ENCODE results near the gene B9D2. TPM values are rescaled to one million over a fixed set of nuclear protein-coding genes. Genes with fewer than 3 reads are reported as not detected.

B9D2 gene
- total RNA-seq, 1 experiment from 2014 or later, result 7.3 TPM

GRCh38 chr19:41359741-41360140 lies 4.2 kb downstream of the B9D2 start:
- no peak overlapping the region for H3K4me3 ChIP-seq (replicated peaks in 1 of 2; ENCODE audit: low read depth in 1 of 2, low read length in 2 of 2)
- BruUV-seq (replicated peaks), result no TSS peak
- H3K9ac ChIP-seq (ENCODE audit: low read length), result no peak overlapping the region
- H3K27me3 ChIP-seq (ENCODE audit: insufficient read depth, low read length), result no peaks in the 10 kb centered on the region
- no peaks in the 10 kb centered on the region for H3K9me2 ChIP-seq (ENCODE audit: insufficient read depth)
- no peak overlapping the region for H3K27ac ChIP-seq (ENCODE audit: low read depth, low read length)
- no peak for TF ChIP-seq REST (IDR thresholded peaks at IDR 0.05; ENCODE audit: low read depth)
- H3K4me1 ChIP-seq (ENCODE audit: control insufficient read depth in 1 of 2, insufficient read depth in 2 of 2, low read length in 2 of 2), result peaks cover 4 to 12% of the 10 kb centered on the region in 2 experiments; a peak in 2 of 4 replicates
- ATAC-seq, result no peak
- RAD21 ChIA-PET (ENCODE audit: low non-redundant PET in 1 of 2, low total read pairs in 2 of 2, uncharacterized antibody in 2 of 2, unreplicated experiment in 2 of 2), result no interaction called here
- no peak for DNase-seq (ENCODE audit: low read depth, low spot score)
- no peak overlapping the region for H3K4me2 ChIP-seq (ENCODE audit: low read length)
- POLR2A ChIA-PET, result no interaction called here
- H3K36me3 ChIP-seq (ENCODE audit: control insufficient read depth in 1 of 2, insufficient read depth in 2 of 2, low read length in 2 of 2), result no peaks in the 10 kb centered on the region
- H4K20me1 ChIP-seq (ENCODE audit: insufficient read depth), result no peaks in the 10 kb centered on the region
- CTCF ChIA-PET, result no interaction called here
- H3K9me3 ChIP-seq (ENCODE audit: control insufficient read depth in 1 of 2, insufficient read depth in 1 of 2, low read depth in 1 of 2, low read length in 2 of 2), result no peaks in the 10 kb centered on the region
- intact Hi-C loops (cut with micrococcal nuclease), result no loop called here
- H3K79me2 ChIP-seq (ENCODE audit: insufficient read depth, low read length), result peaks cover 6% of the 10 kb centered on the region; the same call in 1 of the 2 replicates
- H2AFZ ChIP-seq (ENCODE audit: low read depth, low read length, poor library complexity, severe bottlenecking), result no peak overlapping the region

- no TSS peak for BruUV-seq (replicated peaks)
- RAD21 ChIA-PET (ENCODE audit: low non-redundant PET in 1 of 2, low total read pairs in 2 of 2, uncharacterized antibody in 2 of 2, unreplicated experiment in 2 of 2), result no interaction called here
- H3K9me2 ChIP-seq (ENCODE audit: insufficient read depth), result no peaks in the 10 kb centered on the region
- intact Hi-C loops (cut with micrococcal nuclease), result no loop called here
- H3K27ac ChIP-seq (ENCODE audit: low read depth, low read length), result no peak overlapping the region
- no peak for DNase-seq (ENCODE audit: low read depth, low spot score)
- no peaks in the 10 kb centered on the region for H3K9me3 ChIP-seq (ENCODE audit: control insufficient read depth in 1 of 2, insufficient read depth in 1 of 2, low read depth in 1 of 2, low read length in 2 of 2)
- no peak overlapping the region for H3K4me3 ChIP-seq (replicated peaks in 1 of 2; ENCODE audit: low read depth in 1 of 2, low read length in 2 of 2)
- no peak for ATAC-seq
- H4K20me1 ChIP-seq (ENCODE audit: insufficient read depth), result no peaks in the 10 kb centered on the region
- H3K27me3 ChIP-seq (ENCODE audit: insufficient read depth, low read length), result no peaks in the 10 kb centered on the region
- peaks cover 4 to 11% of the 10 kb centered on the region in 2 experiments; a peak in 3 of 4 replicates for H3K4me1 ChIP-seq (ENCODE audit: control insufficient read depth in 1 of 2, insufficient read depth in 2 of 2, low read length in 2 of 2)
- CTCF ChIA-PET, result interaction anchor here (1.0 kb wide), 1 partner anchor 213 kb away, joined by 3 read pairs; no protein-coding TSS in a partner anchor
- H3K4me2 ChIP-seq (ENCODE audit: low read length), result no peak overlapping the region
- no peak overlapping the region for H3K9ac ChIP-seq (ENCODE audit: low read length)
- H3K36me3 ChIP-seq (ENCODE audit: control insufficient read depth in 1 of 2, insufficient read depth in 2 of 2, low read length in 2 of 2), result no peaks in the 10 kb centered on the region
- no peak overlapping the region for H2AFZ ChIP-seq (ENCODE audit: low read depth, low read length, poor library complexity, severe bottlenecking)
- POLR2A ChIA-PET, result no interaction called here
- H3K79me2 ChIP-seq (ENCODE audit: insufficient read depth, low read length), result peaks cover 6% of the 10 kb centered on the region; the same call in 1 of the 2 replicates
- TF ChIP-seq ELF1 (IDR thresholded peaks at IDR 0.05; ENCODE audit: borderline replicate concordance, low read depth) (no peak), MAX (IDR thresholded peaks at IDR 0.05) (no peak), JUND (IDR thresholded peaks at IDR 0.05) (no peak), SRF (IDR thresholded peaks at IDR 0.05; ENCODE audit: low read depth) (no peak), REST (IDR thresholded peaks at IDR 0.05; ENCODE audit: low read depth) (no peak), ZFX (IDR thresholded peaks at IDR 0.05) (no peak), EZH2 (IDR thresholded peaks at IDR 0.05) (no peak), POLR2AphosphoS5 (IDR thresholded peaks at IDR 0.05; ENCODE audit: low read depth, low read length) (no peak), ZBTB33 (IDR thresholded peaks at IDR 0.05; ENCODE audit: extremely low read depth, insufficient replicate concordance, low read length) (no peak), RAD21 (IDR thresholded peaks at IDR 0.05; ENCODE audit: low read depth) (no peak), ZNF274 (IDR thresholded peaks at IDR 0.05; ENCODE audit: low read depth, low read length) (no peak)
Observed at GRCh38 chr19:41357746-41358145, 6.2 kb downstream of the B9D2 start.
